ENCODE data around the gene TNNC1. TPM values are rescaled to one million over a fixed set of nuclear protein-coding genes. Genes with fewer than 3 reads are reported as not detected.

The TNNC1 gene
- total and polyA plus RNA-seq, 8 donors, result 16.7 to 117 (median 33.9) TPM

DNA sequence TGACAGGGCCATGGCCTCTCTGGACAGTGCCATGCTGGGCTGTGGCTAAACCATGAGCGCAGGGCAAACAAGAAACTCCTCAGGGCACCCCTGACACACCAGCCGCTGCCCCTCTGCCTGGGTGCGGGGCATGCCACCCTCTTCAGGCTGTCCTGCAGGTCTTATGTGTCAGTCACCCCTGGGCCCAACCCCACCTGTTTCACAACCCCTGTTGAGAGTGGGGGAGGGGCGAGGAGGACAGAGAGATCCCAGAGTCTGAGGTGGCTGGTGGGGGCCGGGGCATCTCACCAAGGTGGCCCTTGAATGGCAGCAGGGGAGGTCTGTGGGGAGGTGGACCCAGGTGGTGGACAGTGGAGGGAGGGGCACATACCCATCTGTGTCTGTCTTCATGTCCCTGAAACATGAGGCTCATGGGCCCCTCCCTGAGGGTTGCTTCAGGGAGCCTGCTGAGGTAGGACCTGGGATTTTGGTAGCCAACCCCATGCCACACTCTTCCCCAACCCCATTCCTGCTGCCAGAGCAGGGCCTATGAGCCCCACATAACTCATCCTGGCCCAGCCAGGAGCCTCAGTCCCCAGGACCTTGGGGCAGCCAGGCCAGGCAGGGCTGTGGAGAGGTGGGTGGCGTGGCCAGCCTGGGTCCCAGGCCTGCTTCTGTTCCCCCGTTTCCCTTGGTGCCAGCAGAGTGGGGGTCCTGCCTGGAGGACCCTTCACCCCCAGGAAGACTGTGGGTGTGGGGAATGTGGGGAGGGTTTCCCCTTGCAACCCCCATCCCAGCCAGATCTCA is 39.6 kb upstream of the TNNC1 start:
- DNase-seq, result no peak
- peaks cover 0 to 22% of the 10 kb centered on the region in 2 donors for H3K27me3 ChIP-seq
- peaks cover 0 to 48% of the 10 kb centered on the region in 2 donors for H3K36me3 ChIP-seq
- no peak overlapping the region for H3K27ac ChIP-seq
- H3K4me3 ChIP-seq, result no peak overlapping the region
- no peak for ATAC-seq
- TF ChIP-seq, protein P1, sequence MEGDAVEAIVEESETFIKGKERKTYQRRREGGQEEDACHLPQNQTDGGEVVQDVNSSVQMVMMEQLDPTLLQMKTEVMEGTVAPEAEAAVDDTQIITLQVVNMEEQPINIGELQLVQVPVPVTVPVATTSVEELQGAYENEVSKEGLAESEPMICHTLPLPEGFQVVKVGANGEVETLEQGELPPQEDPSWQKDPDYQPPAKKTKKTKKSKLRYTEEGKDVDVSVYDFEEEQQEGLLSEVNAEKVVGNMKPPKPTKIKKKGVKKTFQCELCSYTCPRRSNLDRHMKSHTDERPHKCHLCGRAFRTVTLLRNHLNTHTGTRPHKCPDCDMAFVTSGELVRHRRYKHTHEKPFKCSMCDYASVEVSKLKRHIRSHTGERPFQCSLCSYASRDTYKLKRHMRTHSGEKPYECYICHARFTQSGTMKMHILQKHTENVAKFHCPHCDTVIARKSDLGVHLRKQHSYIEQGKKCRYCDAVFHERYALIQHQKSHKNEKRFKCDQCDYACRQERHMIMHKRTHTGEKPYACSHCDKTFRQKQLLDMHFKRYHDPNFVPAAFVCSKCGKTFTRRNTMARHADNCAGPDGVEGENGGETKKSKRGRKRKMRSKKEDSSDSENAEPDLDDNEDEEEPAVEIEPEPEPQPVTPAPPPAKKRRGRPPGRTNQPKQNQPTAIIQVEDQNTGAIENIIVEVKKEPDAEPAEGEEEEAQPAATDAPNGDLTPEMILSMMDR (IDR thresholded peaks at IDR 0.05), result no peak
- peaks cover 14 to 93% of the 10 kb centered on the region in 2 donors for H3K4me1 ChIP-seq
- intact Hi-C loops (cut with DNase I), result no loop called here
- H3K9me3 ChIP-seq, result no peaks in the 10 kb centered on the region

GRCh38 chr3:52492059-52492458 is 38.2 kb upstream of the TNNC1 start:
- Histone ChIP-seq H3K4me3 (no peak overlapping the region), H3K27ac (no peak overlapping the region), H3K9me3 (no peaks in the 10 kb centered on the region), H3K36me3 (peaks cover 0 to 62% of the 10 kb centered on the region in 2 donors), H3K27me3 (peaks cover 0 to 22% of the 10 kb centered on the region in 2 donors), H3K4me1 (peaks cover 14 to 79% of the 10 kb centered on the region in 2 donors)
- intact Hi-C loops (cut with DNase I), result no loop called here
- DNase-seq, result no peak
- TF ChIP-seq, protein P1 (IDR thresholded peaks at IDR 0.05), result no peak
- ATAC-seq, result no peak

DNA sequence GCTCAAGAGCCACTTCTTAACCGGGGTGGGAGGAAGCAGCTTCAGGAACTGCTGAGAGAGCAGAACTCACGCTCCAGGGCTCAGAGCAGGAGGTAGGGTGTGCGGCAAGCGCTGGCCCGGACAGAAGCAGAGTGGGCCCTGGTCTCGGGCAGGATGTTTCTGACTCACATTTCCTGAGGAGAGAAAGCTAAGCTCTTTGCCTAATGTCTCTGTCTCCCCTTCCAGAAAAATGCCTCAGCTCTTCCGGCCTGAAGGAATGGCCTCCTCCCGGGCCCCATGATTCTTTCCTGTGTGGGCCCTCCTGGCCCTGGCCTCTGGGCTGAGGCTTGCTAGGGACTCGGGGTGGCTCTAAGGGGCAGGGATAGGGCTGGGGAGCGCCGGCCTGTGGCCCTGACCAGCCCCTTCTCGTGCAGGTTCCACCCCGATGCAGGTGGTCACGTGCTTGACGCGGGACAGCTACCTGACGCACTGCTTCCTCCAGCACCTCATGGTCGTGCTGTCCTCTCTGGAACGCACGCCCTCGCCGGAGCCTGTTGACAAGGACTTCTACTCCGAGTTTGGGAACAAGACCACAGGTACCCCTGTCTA is 37.2 kb upstream of the TNNC1 start:
- ATAC-seq (peak; percentile 43), DNase-seq (peak in 1 of 4 donors; percentile 20)
- peak overlapping the region; percentile 55 to 86 for H3K27ac ChIP-seq
- H3K4me1 ChIP-seq, result peaks cover 14 to 69% of the 10 kb centered on the region in 2 donors
- peaks cover 0 to 72% of the 10 kb centered on the region in 2 donors for H3K36me3 ChIP-seq
- H3K4me3 ChIP-seq, result no peak overlapping the region
- intact Hi-C loops (cut with DNase I), result no loop called here
- H3K9me3 ChIP-seq, result no peaks in the 10 kb centered on the region
- TF ChIP-seq, protein P1 (IDR thresholded peaks at IDR 0.05), result no peak
- H3K27me3 ChIP-seq, result peaks cover 0 to 17% of the 10 kb centered on the region in 2 donors

DNA sequence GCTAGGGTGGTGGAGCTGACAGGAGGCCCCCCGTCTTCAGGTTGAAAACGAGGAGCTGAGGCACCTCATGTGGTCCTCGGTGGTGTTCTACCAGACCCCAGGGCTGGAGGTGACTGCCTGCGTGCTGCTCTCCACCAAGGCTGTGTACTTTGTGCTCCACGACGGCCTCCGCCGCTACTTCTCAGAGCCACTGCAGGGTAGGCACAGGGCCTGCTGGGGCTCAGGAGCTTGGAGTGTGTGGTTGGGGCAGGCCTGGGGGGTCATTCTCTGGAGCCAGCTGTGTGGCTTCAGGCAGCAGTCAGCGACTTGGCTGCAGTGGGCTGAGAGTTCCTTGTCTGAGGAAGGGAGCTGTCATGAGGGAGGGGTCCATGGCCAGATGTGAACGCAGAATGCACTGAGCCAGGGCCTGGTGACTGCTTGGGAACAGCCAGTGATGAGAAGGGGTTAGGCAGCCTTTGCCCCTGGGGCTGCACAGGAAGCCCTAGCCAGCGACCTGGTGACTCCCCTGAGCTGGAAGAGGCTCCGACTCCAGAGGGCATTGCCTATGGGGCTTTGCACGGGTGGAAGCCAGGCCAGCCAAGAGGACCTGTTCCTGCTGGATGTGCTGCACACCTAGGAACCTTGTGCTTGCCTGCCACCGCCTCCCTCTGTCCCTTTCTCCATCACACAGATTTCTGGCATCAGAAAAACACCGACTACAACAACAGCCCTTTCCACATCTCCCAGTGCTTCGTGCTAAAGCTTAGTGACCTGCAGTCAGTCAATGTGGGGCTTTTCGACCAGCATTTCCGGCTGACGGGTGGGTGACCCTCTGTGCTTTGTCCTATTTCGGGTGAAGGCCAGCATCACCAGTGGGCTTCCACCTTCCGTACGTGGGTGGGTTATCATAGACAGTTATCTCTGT is 36.4 kb upstream of the TNNC1 start:
- intact Hi-C loops (cut with DNase I), result no loop called here
- DNase-seq (no peak), ATAC-seq (no peak)
- TF ChIP-seq, protein P1 (IDR thresholded peaks at IDR 0.05), result no peak
- Histone ChIP-seq H3K36me3 (peaks cover 0 to 80% of the 10 kb centered on the region in 2 donors), H3K9me3 (no peaks in the 10 kb centered on the region), H3K4me3 (no peak overlapping the region), H3K27ac (peak overlapping the region; percentile 44 to 86), H3K27me3 (peaks cover 0 to 9% of the 10 kb centered on the region in 2 donors), H3K4me1 (peaks cover 8 to 61% of the 10 kb centered on the region in 2 donors)

All from left lung (tissue), 10 donors.